Anterior cingulate cortex (tissue), 58 donors: ENCODE data around the gene ACBD4.
A peak's percentile ranks its signal among the peaks of the same experiment; 100 is the strongest.

Experiments used
- DNase-seq, 58 donors: peaks; one replicate each; lab custom pipeline; 2025; lab: John Stamatoyannopoulos, UW

Gene ACBD4

DNA sequence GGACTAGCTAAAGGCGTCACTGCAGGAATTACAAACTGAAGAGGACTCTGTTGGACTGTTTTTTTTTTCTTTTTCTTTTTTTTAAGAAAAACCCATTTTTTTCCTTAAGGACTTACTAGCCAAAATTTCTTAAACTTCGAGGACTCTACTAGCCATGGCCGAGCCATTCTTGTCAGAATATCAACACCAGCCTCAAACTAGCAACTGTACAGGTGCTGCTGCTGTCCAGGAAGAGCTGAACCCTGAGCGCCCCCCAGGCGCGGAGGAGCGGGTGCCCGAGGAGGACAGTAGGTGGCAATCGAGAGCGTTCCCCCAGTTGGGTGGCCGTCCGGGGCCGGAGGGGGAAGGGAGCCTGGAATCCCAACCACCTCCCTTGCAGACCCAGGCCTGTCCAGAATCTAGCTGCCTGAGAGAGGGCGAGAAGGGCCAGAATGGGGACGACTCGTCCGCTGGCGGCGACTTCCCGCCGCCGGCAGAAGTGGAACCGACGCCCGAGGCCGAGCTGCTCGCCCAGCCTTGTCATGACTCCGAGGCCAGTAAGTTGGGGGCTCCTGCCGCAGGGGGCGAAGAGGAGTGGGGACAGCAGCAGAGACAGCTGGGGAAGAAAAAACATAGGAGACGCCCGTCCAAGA is 13.7 kb downstream of the ACBD4 start:
- peak in 57 of 58 donors; percentile 21 to 86 (median 72) for DNase-seq

DNA sequence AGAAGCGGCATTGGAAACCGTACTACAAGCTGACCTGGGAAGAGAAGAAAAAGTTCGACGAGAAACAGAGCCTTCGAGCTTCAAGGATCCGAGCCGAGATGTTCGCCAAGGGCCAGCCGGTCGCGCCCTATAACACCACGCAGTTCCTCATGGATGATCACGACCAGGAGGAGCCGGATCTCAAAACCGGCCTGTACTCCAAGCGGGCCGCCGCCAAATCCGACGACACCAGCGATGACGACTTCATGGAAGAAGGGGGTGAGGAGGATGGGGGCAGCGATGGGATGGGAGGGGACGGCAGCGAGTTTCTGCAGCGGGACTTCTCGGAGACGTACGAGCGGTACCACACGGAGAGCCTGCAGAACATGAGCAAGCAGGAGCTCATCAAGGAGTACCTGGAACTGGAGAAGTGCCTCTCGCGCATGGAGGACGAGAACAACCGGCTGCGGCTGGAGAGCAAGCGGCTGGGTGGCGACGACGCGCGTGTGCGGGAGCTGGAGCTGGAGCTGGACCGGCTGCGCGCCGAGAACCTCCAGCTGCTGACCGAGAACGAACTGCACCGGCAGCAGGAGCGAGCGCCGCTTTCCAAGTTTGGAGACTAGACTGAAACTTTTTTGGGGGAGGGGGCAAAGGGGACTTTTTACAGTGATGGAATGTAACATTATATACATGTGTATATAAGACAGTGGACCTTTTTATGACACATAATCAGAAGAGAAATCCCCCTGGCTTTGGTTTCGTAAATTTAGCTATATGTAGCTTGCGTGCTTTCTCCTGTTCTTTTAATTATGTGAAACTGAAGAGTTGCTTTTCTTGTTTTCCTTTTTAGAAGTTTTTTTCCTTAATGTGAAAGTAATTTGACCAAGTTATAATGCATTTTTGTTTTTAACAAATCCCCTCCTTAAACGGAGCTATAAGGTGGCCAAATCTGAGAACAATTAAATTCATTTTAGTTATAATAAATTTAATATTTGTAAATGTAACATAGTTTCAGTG is 14.5 kb downstream of the ACBD4 start:
- DNase-seq = peak in 49 of 58 donors; percentile 25 to 77 (median 57)

DNA sequence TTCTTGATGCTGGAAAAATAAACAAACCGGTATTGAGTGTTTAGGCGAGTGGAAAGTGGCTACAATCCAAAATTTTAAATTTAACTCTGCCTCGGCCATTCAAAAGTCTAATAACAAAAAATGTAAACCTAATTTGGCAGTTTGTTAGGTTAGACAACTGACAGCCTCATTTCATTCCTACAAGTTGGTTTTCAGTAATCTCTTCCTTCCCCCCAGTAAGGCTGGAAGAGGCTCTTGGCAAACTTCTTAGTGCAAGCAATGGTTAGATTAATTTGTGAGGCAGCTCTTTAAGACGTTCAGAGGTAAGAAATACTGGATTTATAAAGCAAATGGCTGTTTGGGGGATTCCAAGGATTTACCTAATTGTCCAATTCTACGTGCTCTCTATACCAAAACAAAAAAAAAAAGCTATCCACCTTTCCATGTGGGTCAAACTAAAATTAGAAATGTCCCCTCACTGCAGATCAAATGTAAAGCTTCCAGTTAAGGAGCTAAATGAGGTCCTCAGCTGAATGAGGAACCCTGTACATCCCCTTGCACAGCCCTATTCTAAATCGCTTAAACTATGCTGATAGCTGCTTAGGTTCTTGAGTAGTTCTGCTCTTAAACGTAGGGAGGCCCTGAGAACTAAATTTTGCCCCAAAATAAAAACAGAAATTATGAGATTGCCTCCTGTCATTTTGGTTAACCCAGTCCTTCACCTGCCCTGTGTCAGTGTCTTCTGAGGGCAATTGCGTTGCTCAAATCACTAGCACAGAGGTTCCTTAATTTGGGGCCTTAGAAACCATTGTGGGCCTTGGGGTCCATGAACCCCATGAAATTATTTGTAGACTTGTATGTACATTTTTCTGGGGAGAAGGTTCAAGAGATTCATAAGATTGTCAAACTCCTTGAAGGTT is 15.7 kb downstream of the ACBD4 start:
- DNase-seq = no peak

DNA sequence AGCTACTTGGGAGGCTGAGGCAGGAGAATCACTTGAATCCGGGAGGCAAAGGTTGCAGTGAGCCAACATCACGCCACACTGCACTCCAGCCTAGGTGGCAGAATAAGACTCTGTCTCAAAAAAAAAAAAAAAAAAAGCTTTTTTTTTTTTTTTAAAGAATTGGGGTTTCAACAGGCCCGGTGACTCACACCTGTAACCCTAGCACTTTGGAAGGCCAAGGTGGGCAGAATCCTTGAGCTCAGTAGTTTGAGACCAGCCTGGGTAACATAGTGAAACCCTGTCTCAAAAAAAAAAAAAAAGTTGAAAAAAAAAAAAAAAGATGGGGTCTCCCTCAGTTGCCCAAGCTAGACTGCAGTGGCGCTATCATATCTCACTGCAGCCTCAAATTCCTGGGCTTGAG is 19.5 kb downstream of the ACBD4 start:
- no peak for DNase-seq

DNA sequence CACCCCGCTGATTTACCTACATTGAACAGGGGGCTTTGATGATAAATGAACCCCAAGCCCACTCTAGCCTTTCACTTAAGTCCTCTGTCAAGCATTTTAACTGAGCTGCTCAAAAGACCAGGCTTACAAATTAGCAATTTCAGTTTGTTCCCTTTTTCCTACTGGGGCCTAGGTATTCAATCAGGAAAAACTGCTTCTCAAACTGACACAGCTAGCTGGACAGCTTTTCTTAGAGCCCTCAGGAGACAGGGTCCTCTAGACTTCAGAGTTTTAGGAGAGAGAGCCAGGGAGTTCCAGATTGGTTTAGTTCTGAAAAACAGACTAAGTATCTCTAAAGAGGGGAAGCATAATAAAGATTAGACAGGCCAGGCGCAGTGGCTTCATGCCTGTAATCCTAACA is 20.0 kb downstream of the ACBD4 start:
- no peak for DNase-seq

DNA sequence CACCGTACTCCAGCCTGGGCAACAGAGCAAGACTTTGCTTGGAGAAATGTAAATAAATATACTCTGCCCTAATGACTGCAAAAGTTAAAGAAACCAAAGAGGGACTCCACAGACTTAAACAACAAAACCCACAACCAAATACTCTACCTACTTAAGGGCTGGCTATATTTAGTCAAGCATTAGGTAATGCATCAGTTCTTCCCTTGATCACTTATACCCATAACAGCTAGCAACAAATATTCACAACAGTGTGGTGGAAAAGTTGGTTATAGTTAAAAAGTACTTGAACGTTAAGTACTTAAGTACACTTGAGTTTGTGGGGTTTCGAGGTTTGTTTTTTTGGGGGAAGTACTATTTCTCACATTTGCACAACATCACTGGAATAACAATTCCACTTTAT is 20.8 kb downstream of the ACBD4 start:
- no peak for DNase-seq

DNA sequence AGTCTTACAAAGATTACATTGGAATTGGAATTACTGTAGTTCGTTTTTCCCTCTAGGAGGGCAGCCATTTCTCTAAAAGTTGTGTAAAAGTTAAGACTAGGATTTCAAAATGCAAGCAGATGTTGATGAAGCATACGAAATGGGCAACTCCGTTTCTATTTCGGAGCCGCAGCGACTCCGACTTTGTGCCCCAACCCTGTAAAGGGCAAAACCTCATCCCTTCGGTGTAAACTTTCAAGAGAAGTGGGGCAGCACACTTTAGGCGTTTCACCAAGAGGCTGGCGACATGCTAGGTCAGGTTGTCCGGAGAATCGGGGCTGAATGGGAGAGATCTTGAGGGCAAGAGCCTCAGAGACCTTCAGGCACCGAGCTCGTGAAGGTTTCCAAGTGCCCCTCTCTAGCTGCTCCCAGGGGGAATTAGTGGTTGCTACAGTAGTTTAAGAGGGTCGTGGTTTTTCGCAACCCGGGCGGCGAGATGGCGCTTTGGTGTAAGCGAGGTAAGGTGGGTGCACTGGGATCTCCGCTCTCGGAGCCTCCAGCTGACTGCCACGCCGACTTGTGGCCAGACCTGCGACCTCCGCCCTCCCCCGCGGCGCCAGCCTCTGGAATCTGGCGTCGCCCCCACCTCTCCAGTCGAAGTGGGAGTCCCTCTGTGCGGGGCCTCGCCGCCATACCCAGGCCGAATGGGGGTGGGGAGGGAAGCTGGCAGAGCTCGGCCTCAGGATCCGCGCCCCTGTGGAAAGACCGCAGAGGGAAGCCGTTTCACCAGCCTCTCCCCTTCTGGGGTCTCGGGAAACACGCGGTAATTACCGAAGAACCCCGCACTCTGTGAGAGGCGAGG is 25.2 kb downstream of the ACBD4 start:
- DNase-seq = peak in 53 of 58 donors; percentile 35 to 86 (median 65)

DNA sequence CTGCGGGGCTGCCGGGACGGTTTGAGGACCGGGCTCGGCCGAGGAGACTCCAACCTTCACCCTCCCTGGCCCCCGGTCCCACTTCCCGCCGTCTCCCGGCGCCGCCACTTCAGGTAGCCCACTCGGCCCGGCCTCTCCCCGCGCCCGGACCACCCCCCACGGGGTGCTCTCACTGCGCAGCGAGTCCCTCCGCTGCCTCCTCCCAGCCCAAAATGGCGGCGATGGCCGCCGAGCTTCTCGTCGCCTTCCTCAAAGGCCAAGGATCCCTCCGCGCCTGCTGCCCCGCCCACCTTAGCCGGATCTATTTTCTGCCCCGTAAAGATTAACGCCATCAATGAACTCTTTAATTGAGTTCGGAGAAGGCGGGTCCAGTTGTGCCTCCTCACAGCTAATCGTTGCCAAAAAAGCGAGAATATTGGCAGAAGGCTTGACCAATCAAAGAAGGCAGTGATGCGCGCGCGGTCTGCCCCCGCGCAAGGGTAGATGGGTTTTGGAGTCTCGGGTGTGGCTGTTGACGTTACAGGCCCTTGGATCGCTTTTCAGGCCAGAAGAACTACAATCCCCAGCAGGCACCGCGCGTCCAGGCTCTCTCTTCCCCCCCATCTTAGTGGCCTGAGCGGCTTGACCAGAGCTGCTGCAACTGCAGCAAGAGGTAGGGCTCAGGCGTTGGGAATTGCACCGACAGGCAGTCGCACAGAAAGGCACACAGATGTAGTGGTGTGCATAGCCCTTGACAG is 26.0 kb downstream of the ACBD4 start, which contains the start of gene HEXIM2:
TSS of gene HEXIM2 (plus strand) at position 588 of the 737 bp plus-strand sequence. CDS start 919 bp downstream, outside the sequence.
- DNase-seq = peak; percentile 85 to 100 (median 99)

DNA sequence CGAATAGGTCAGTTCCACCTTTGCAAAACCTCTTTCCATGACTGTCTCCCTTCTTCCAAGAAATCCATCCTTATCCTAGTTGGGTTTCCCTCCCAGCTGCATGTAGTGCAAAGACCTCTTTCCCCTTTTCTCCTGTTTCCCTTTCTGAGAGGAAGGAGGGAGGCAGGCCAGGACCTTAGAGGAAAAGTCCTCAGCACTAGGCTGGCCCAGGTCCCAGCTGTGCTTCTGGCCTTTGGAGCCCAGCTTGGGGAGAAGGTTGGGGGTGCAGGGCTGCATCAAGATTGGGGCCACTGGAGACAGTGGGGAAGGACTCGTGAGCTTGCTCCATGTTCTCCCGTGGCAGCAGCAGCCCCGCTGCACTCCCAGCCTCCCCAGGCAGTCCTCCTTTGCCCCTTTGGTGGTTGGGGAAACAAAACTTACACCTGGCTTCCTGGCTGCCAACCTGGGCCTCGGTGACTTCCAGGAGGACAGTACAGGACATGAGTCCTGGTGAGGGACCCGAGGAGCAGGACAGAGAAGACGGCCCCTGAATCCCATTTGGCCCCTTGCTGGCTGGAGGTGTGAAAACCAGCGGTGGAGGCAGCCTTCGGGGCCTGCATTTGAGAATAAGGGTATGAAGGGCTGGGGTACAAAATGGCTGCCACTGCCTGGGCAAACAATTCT is 26.7 kb downstream of the ACBD4 start:
- peak in 6 of 58 donors; percentile 19 to 61 (median 42) for DNase-seq

DNA sequence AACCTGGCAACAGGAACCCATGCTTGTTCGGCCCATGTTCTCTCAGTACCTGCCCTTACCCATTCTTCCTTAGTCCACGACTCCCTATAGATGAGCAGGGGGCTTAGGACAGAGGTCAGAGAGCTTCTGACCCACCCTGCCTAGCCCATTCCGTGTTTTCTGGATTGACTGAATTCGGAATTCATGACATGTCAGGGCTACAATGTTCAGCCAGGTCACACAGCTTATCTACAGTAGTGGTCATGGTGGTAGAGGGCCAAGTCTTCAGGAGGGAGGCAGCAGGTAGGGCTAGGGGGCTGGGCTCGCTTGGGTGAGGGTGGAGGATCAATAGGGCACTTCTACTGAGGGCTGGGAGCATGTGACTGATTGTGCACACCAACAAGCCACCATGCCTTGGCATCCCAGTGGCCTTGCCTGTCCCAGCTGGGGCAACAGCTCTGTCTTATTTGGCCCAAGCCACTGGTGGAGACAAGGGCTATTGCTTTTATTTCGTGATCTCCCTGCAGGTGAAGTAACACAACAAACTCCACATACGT is 29.3 kb downstream of the ACBD4 start:
- DNase-seq = no peak

DNA sequence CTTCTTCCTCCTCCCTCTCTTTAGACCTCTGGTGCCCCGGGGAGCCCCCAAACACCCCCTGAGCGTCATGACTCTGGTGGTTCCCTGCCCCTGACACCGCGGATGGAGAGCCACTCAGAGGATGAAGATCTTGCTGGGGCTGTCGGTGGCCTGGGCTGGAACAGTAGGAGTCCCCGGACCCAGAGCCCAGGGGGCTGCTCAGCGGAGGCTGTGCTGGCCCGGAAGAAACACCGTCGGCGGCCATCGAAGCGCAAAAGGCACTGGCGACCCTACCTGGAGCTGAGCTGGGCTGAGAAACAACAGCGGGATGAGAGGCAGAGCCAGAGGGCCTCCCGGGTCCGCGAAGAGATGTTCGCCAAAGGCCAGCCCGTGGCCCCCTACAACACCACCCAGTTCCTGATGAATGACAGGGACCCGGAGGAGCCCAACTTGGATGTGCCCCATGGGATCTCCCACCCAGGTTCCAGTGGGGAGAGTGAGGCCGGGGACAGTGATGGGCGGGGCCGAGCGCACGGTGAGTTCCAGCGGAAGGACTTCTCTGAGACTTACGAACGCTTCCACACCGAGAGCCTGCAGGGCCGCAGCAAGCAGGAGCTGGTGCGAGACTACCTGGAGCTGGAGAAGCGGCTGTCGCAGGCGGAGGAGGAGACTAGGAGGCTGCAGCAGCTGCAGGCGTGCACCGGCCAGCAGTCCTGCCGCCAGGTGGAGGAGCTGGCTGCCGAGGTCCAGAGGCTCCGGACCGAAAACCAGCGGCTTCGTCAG is 33.7 kb downstream of the ACBD4 start:
- no peak for DNase-seq

DNA sequence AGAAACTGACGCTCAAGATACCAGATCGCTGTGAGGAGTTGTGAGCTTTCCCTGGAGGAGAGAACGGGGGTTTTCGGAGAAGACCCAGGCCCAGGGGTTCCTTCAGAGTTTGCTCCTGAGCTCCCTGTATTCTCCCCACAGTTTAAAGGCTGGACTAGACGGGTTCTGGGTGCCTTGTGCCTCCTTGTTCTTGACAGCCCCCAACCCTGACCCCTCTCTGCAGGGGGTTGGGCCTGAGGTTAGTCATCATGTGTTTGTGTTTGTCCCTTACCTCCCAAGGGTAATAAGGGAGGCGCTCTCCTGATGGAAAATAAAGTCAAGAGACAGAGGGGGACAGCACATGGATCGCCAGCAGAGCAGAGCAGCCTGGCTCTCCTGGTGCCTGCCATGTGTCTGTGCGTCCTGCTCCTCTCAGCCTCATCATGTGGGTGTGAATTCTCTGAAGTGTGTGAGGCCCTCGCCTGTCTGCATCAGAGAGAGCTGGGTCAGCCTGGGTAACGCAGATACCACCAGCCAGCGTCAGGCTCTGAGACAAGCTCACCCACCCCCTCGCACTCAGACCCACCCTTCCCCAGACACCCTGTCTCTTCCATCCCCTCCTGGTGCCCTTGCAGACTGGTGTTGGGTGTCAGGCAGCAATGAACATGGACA is 34.9 kb downstream of the ACBD4 start:
- peak in 15 of 58 donors; percentile 23 to 68 (median 50) for DNase-seq

DNA sequence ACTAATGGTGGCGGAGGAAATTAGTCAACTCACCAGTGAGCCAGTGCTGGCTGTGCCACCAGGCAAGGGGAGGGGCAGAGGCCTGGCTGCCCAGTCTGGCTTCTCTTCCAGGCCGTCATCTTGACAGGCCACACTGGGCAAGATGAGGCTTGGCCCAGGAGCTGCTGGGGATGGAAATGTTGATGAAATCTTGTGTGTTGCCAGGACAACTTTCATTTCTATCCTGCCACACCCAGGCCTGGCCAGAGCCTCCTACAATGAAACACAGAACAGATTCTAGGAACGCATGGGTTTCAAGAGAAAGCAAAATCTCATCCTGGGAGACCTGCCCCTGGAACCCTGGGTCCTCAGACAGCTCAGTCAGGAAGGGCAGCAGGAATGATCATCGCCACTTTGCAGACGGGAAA is 35.4 kb downstream of the ACBD4 start:
- DNase-seq = peak in 43 of 58 donors; percentile 14 to 68 (median 34)

DNA sequence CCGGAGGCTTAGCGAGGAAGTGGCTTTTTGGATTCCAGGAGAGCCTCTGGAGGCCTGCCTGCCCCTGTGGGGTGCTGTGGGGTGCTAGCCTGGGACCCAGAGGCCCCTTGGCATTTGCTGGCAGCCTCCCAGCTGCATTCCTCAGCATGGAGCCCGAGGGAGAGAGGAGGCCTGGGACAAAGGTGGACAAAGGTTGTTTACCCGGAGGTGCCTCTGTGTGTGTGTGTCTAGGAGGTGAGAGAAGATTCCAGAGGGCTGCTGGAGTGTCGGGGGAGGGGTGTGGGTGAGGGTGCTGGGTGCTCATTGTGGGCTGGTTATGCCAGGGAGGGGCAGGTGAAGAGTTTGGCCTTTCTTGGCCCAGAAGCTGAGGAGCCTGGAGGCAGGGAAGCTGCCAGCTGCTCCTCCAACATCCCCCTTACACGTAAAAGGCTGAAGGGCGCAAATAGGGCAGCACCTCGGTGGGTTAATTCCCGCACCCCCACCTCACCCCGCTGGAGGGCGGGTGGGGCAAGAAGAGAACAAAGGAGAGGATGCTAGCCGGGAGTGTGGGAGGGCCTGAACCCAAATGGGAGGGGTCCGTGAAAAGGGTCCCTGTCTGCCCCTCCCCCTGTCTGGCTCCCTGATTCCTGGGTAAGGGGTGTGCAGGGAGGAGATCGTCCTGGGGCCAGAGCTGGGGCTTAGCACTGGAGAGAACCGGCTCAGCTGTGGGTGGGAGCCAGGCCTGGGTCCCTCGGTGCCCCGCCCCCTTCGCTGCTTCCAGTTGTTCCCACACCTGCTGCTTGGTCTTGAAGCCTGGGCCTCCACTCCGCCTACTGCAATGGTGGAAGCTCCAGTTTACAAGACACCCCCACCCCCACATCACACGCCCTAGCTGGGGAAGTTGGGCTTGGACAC is 36.1 kb downstream of the ACBD4 start:
- peak in 13 of 58 donors; percentile 6 to 71 (median 21) for DNase-seq

DNA sequence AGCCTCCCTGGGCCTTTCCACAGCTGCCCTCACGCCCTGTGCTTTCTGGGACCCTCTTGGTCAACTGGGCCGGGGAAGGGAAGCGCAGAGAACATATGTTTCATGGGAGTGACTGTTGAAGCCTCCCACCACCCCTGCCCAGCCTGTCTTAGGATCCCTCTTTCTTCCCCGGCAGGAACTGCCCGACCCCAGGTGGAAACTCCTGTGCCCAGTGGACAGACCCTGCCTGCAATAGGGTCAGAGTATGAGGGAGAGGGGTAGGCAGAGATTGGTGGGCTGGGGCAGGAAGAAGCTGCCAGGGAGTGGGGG is 36.7 kb downstream of the ACBD4 start:
- DNase-seq = peak in 1 of 58 donors; percentile 35
